ENCODE measurements around the gene DLGAP1. TPM values are rescaled to one million over a fixed set of nuclear protein-coding genes. Genes with fewer than 3 reads are reported as not detected.

The DLGAP1 gene
- total and polyA plus RNA-seq, 10 of the 15 experiments (the other 5 are each of a cell fraction or from before 2014, with no cell fraction given), result 0.23 to 27.6 (median 1.9) TPM

DNA sequence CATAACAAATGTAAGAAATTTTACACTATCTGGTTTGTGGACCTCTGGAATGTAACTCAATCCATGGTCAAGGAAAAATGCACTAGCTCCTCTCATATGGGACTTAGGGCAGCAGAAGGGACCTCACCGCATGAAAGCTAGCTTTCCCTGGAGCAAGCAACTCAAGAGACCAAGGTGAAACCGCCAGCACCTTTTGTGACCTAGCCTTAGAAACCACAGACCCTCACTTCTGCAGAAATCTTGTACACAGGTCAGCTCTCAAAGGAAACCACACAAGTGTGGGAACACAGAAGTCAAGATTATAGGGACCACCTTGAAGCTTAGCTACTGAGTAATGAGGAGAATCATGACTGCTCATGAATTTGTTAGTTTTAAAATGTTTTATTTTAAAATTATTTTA is 222.5 kb downstream of the DLGAP1 start:
- H3K36me3 ChIP-seq (ENCODE audit: control insufficient read depth in 2 of 2, insufficient read depth in 2 of 2, low read length in 1 of 2), result no peaks in the 10 kb centered on the region
- DNase-seq (ENCODE audit: low read depth, low spot score) (no peak), ATAC-seq (peak; percentile 50), FAIRE-seq (no peak)
- H2AFZ ChIP-seq (ENCODE audit: control insufficient read depth, low read depth, low read length), result no peak overlapping the region
- H3K9me3 ChIP-seq (replicated peaks; ENCODE audit: control insufficient read depth, insufficient read depth, low read length), result no peaks in the 10 kb centered on the region; the same call in 2 of the 3 replicates
- ChIA-PET POLR2A (interaction anchor here (0.8 to 5.9 kb wide), 7 partner anchors 12 to 152 kb away, joined by 3 to 29 read pairs (median 5); no protein-coding TSS in a partner anchor), SMC1A (ENCODE audit: uncharacterized antibody, unreplicated experiment) (interaction anchor here (0.9 to 10.5 kb wide), 26 partner anchors 9 to 236 kb away, joined by 3 to 222 read pairs (median 5); no protein-coding TSS in a partner anchor), CTCF (interaction anchor here (0.7 to 1.7 kb wide), 11 partner anchors 14 to 126 kb away, joined by 3 to 7 read pairs (median 3); no protein-coding TSS in a partner anchor), RAD21 (ENCODE audit: unreplicated experiment) (interaction anchor here (0.7 to 6.7 kb wide), 18 partner anchors 9 to 220 kb away, joined by 3 to 82 read pairs (median 4); no protein-coding TSS in a partner anchor)
- no peak overlapping the region for H3K4me2 ChIP-seq (ENCODE audit: control insufficient read depth, insufficient read depth)
- H3K27me3 ChIP-seq (replicated peaks in 1 of 2; ENCODE audit: control insufficient read depth in 2 of 2, insufficient read depth in 2 of 2, low read length in 1 of 2), result no peaks in the 10 kb centered on the region
- no TSS peak for BruUV-seq (replicated peaks)
- no peaks in the 10 kb centered on the region for H3K79me2 ChIP-seq (ENCODE audit: control insufficient read depth, insufficient read depth, low read length)
- no peaks in the 10 kb centered on the region for H3K4me1 ChIP-seq (ENCODE audit: control insufficient read depth, insufficient read depth, low read length)
- no peak overlapping the region for H3K27ac ChIP-seq (ENCODE audit: control insufficient read depth, insufficient read depth)
- H4K20me1 ChIP-seq (ENCODE audit: control insufficient read depth, insufficient read depth), result no peaks in the 10 kb centered on the region
- intact Hi-C loops (cut with micrococcal nuclease; ENCODE audit: unreplicated experiment) (loop anchor here (10.0 kb wide), 1 partner anchor 402 kb away; no protein-coding TSS in a partner anchor), in situ Hi-C loops (cut with MboI) (no loop called here)
- H3K9ac ChIP-seq (ENCODE audit: control insufficient read depth, insufficient read depth, low read length), result no peak overlapping the region
- 28% methylated on average over 2 of the region's 2 CpGs for WGBS (ENCODE audit: insufficient coverage, insufficient replicate concordance, low lambda C conversion rate, missing lambda C conversion rate)
- H3K4me3 ChIP-seq, result no peak overlapping the region
- 0 out of 2 replicates have a peak, but pooled peaks have one; percentile 41 for TF ChIP-seq DPF2 (IDR thresholded peaks at IDR 0.05)
- TF ChIP-seq SMAD5 (IDR thresholded peaks at IDR 0.05; ENCODE audit: low read depth), result no peak
- TF ChIP-seq IKZF1 (conservative IDR thresholded peaks at IDR 0.05), result peak; percentile 88
- no peak for TF ChIP-seq ZNF217 (IDR thresholded peaks at IDR 0.05)
- TF ChIP-seq, protein P1, sequence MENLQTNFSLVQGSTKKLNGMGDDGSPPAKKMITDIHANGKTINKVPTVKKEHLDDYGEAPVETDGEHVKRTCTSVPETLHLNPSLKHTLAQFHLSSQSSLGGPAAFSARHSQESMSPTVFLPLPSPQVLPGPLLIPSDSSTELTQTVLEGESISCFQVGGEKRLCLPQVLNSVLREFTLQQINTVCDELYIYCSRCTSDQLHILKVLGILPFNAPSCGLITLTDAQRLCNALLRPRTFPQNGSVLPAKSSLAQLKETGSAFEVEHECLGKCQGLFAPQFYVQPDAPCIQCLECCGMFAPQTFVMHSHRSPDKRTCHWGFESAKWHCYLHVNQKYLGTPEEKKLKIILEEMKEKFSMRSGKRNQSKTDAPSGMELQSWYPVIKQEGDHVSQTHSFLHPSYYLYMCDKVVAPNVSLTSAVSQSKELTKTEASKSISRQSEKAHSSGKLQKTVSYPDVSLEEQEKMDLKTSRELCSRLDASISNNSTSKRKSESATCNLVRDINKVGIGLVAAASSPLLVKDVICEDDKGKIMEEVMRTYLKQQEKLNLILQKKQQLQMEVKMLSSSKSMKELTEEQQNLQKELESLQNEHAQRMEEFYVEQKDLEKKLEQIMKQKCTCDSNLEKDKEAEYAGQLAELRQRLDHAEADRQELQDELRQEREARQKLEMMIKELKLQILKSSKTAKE (IDR thresholded peaks at IDR 0.05; ENCODE audit: low read depth, poor library complexity, severe bottlenecking), result peak; percentile 45
- TF ChIP-seq MEF2B (IDR thresholded peaks at IDR 0.05; ENCODE audit: partially characterized antibody, poor library complexity, severe bottlenecking), result peak; percentile 52
- peak in 1 of 2 experiments; percentile 30; a peak in 1 of 4 replicates for TF ChIP-seq BHLHE40 (IDR thresholded peaks at IDR 0.05; ENCODE audit: borderline replicate concordance in 1 of 2, low read depth in 2 of 2, low read length in 1 of 2)
- no peak for TF ChIP-seq EGR1 (IDR thresholded peaks at IDR 0.05; ENCODE audit: borderline replicate concordance in 1 of 2, low read depth in 2 of 2, low read length in 2 of 2)
- peak; percentile 16; the same call in 1 of the 2 replicates for TF ChIP-seq SPI1 (IDR thresholded peaks at IDR 0.05; ENCODE audit: borderline replicate concordance, insufficient read depth, low read depth, low read length)
- no peak for TF ChIP-seq SP1 (IDR thresholded peaks at IDR 0.05; ENCODE audit: low read depth, low read length)
- peak; percentile 91 for TF ChIP-seq NR2F1 (conservative IDR thresholded peaks at IDR 0.05)
- TF ChIP-seq, protein P2, sequence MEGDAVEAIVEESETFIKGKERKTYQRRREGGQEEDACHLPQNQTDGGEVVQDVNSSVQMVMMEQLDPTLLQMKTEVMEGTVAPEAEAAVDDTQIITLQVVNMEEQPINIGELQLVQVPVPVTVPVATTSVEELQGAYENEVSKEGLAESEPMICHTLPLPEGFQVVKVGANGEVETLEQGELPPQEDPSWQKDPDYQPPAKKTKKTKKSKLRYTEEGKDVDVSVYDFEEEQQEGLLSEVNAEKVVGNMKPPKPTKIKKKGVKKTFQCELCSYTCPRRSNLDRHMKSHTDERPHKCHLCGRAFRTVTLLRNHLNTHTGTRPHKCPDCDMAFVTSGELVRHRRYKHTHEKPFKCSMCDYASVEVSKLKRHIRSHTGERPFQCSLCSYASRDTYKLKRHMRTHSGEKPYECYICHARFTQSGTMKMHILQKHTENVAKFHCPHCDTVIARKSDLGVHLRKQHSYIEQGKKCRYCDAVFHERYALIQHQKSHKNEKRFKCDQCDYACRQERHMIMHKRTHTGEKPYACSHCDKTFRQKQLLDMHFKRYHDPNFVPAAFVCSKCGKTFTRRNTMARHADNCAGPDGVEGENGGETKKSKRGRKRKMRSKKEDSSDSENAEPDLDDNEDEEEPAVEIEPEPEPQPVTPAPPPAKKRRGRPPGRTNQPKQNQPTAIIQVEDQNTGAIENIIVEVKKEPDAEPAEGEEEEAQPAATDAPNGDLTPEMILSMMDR (IDR thresholded peaks at IDR 0.05 in 2 of 3, conservative IDR thresholded peaks at IDR 0.05 in 1 of 3; ENCODE audit: control insufficient read depth in 2 of 3, extremely low read depth in 1 of 3, insufficient read depth in 1 of 3, low read depth in 3 of 3, low read length in 3 of 3), result no peak
- TF ChIP-seq, protein P3, sequence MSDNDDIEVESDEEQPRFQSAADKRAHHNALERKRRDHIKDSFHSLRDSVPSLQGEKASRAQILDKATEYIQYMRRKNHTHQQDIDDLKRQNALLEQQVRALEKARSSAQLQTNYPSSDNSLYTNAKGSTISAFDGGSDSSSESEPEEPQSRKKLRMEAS (IDR thresholded peaks at IDR 0.05; ENCODE audit: low read depth, low read length), result no peak
- TF ChIP-seq EP300 (IDR thresholded peaks at IDR 0.05; ENCODE audit: borderline replicate concordance in 1 of 2, control insufficient read depth in 1 of 2, low read depth in 2 of 2, low read length in 2 of 2), result peak in 1 of 2 experiments; percentile 31; a peak in 1 of 4 replicates
- TF ChIP-seq NR2C1 (IDR thresholded peaks at IDR 0.05), result 0 out of 2 replicates have a peak, but pooled peaks have one; percentile 7
- peak; percentile 61 for TF ChIP-seq RUNX3 (IDR thresholded peaks at IDR 0.05; ENCODE audit: low read length)
- no peak for TF ChIP-seq NRF1 (conservative IDR thresholded peaks at IDR 0.05; ENCODE audit: low read depth, low read length)
- TF ChIP-seq GATAD2B (conservative IDR thresholded peaks at IDR 0.05; ENCODE audit: low read depth), result 0 out of 2 replicates have a peak, but pooled peaks have one; percentile 51
